NCI-H2227 treated with DMSO at 0.1 percent for 48 hours (cell line): ENCODE measurements around the gene VENTX.

ENCODE experiments used
- DNase-seq: peaks from one replicate; lab custom pipeline; 2025; lab: John Stamatoyannopoulos, UW

The VENTX gene

GRCh38 chr10:133285217-133285616 is 47.6 kb downstream of the VENTX start:
- DNase-seq = no peak

- no peak for DNase-seq
These were observed 48.7 kb downstream of the VENTX start for GRCh38 chr10:133286366-133286765.

GRCh38 chr10:133287832-133288500 is 50.3 kb downstream of the VENTX start:
- no peak for DNase-seq

GRCh38 chr10:133289761-133290160 is 52.1 kb downstream of the VENTX start:
- DNase-seq = no peak
